Ovary (tissue), 9 donors: ENCODE measurements around the gene NFKB2. TPM values are rescaled to one million over a fixed set of nuclear protein-coding genes. Genes with fewer than 3 reads are reported as not detected.

Source experiments
- DNase-seq, 5 donors: peaks; one replicate each; pipeline ENCODE4 v3.0.0-alpha.2; 2019 to 2020
- H3K27ac ChIP-seq, 2 donors: fragments of 200-600 bp; one replicate each; pipeline versions ENCODE4 v1.5.1 to v1.8.0; 2019 to 2022
- H3K27me3 ChIP-seq: fragments of 200-600 bp; one replicate; pipeline ENCODE4 v1.8.0; 2022
- H3K36me3 ChIP-seq: fragments of 200-600 bp; sonication (generic); one replicate; pipeline ENCODE4 v1.5.1; 2019
- H3K4me1 ChIP-seq: one replicate; pipeline ENCODE4 v1.8.1; 2013; ENCODE audit warnings: mild to moderate bottlenecking, moderate library complexity; ENCODE audit not compliant: insufficient read depth
- H3K4me3 ChIP-seq: fragments of 200-600 bp; sonication (generic); one replicate; pipeline ENCODE4 v1.5.1; 2017
- H3K9me3 ChIP-seq, 2 donors: fragments of 200-600 bp in 1 of 2; sonication (generic) in 1 of 2; one replicate each; pipeline versions ENCODE4 v1.5.1 to v1.8.1; 2013 to 2019; ENCODE audit warnings: mild to moderate bottlenecking in 1 of 2, moderate library complexity in 1 of 2
- EP300 ChIP-seq: sonication (generic); formaldehyde crosslinking; IDR thresholded peaks from one replicate; pipeline ENCODE4 v1.6.1; 2017; ENCODE audit warnings: antibody characterized with exemption
- POLR2A ChIP-seq: fragments of 450-650 bp; IDR thresholded peaks from one replicate; pipeline ENCODE4 v1.6.1; 2017; ENCODE audit warnings: antibody characterized with exemption, mild to moderate bottlenecking, moderate library complexity
- WGBS, 3 donors: extraction: QIAGEN DNeasy Blood & Tissue Kit in 1 of 3; methylation state at CpG; one replicate each; pipeline versions ENCODE4 v1.1.5 to v1.1.7; 2013 to 2017; 5-methylcytosine and 5-hydroxymethylcytosine counted together
- intact Hi-C, 4 donors: fragments of 100-400 bp; cut with DNase I; formaldehyde crosslinking; loops; one replicate each; pipeline versions ENCODE4 v1.11.0 to v1.15.1; 2022 to 2023
- polyA plus RNA-seq, 2 donors: library from polyadenylated mRNA; stranded (reverse); fragments of 200-250 nt in 1 of 2; fragments of 350-450 nt in 1 of 2; fragmentation: Illumina TruSeq in 1 of 2; extraction: RNeasy Lipid Tissue Mini Kit (QIAGEN cat#74804) in 1 of 2; gene quantifications; one replicate each; pipeline ENCODE4 v1.2.3, GENCODE V29; 2013 to 2014
- total RNA-seq, 7 donors: library from RNA; depleted of rRNA in 2 of 7; stranded (reverse); fragments of >200 nt in 2 of 7; fragmentation: NEBNext Ultra II Directional in 3 of 7; extraction: Animal tissue kit (Norgen Biotek cat#: 25700) in 3 of 7; gene quantifications; one replicate each; pipeline versions ENCODE4 v1.1.0 to v1.2.4, GENCODE V29; 2016 to 2023
- TF ChIP-seq, protein P1 (sequence below), 3 donors: fragments of 450-650 bp in 2 of 3; fragments of 200-600 bp in 1 of 3; IDR thresholded peaks; one replicate each; pipeline versions ENCODE4 v1.5.1 to v1.8.0; 2016 to 2022; ENCODE audit warnings: antibody characterized with exemption in 3 of 3, mild to moderate bottlenecking in 1 of 3
- donor health status: DM: no; HTN: no; CAD: no; lungs with moderate emphysema.
- donor health status: DM: no; HTN: no; CAD: no.
- donor health status: Bipolar disorder and iron deficiency.
- donor health status: DM: yes; HTN: yes; CAD: no.
- donor health status: DM: no; HTN: no; CAD: no.
- donor health status: DM: yes; HTN: yes; CAD: no.

NFKB2 gene
- total and polyA plus RNA-seq, 9 donors: 16.3 to 42.6 (median 32.7) TPM

DNA sequence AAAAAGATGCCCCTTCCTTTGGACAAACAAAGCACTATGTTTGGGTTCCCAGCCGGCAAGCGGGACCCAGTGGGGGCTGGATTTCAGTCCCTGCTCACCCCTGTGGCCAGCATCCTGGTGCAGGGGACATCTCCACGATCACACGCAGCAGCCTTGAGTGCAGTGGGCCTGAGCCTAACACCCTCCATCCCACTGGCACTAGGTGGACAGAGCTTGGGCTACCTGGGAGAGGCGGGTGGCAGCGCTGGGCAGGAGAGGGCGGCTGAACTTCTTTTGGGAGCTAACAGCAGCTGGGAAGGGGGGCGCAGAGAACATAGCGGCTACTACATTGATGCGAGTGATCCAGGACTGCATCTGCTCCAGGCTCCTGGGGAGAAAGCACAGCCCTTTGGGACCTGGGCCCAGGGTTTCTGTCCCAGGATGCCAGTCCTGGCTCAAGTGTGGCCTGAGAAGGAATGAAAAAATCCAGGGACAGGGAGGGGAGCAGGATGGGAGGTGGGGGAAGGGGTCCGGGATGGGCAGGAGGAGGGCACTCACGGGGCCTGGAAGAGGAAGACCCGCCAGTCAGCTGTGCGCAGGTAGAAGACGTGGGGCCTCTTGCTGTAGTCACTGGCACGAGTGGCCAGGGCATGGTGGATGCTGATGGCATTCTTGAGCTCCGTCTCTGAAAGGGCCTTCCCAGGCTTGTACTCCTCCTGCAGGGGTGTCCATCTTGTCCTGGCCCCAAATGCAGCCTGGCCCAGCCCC is 9.0 kb downstream of the NFKB2 start:
- 89 to 93% (median 91%) methylated on average over 17 of the region's 17 CpGs for WGBS, 3 donors
- no peak overlapping the region for H3K27ac ChIP-seq
- H3K4me1 ChIP-seq: peaks cover 5% of the 10 kb centered on the region
- no peaks in the 10 kb centered on the region for H3K36me3 ChIP-seq
- H3K27me3 ChIP-seq: no peaks in the 10 kb centered on the region
- H3K4me3 ChIP-seq: no peak overlapping the region
- TF ChIP-seq EP300 (no peak), POLR2A (no peak)
- TF ChIP-seq, protein P1, sequence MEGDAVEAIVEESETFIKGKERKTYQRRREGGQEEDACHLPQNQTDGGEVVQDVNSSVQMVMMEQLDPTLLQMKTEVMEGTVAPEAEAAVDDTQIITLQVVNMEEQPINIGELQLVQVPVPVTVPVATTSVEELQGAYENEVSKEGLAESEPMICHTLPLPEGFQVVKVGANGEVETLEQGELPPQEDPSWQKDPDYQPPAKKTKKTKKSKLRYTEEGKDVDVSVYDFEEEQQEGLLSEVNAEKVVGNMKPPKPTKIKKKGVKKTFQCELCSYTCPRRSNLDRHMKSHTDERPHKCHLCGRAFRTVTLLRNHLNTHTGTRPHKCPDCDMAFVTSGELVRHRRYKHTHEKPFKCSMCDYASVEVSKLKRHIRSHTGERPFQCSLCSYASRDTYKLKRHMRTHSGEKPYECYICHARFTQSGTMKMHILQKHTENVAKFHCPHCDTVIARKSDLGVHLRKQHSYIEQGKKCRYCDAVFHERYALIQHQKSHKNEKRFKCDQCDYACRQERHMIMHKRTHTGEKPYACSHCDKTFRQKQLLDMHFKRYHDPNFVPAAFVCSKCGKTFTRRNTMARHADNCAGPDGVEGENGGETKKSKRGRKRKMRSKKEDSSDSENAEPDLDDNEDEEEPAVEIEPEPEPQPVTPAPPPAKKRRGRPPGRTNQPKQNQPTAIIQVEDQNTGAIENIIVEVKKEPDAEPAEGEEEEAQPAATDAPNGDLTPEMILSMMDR (IDR thresholded peaks at IDR 0.05): no peak
- no peaks in the 10 kb centered on the region for H3K9me3 ChIP-seq
- DNase-seq: peak in 1 of 5 donors; percentile 36
- intact Hi-C loops: loop anchor here in 1 of 4 donors (5.0 kb wide), 1 partner anchor 172 kb away; no protein-coding TSS in a partner anchor

- Histone ChIP-seq H3K4me1 (no peaks in the 10 kb centered on the region), H3K27me3 (no peaks in the 10 kb centered on the region), H3K27ac (no peak overlapping the region), H3K9me3 (no peaks in the 10 kb centered on the region), H3K4me3 (no peak overlapping the region), H3K36me3 (no peaks in the 10 kb centered on the region)
- intact Hi-C loops: no loop called here
- DNase-seq: peak in 1 of 5 donors; percentile 34
- WGBS, 3 donors: 79 to 92% (median 81%) methylated on average over 19 of the region's 19 CpGs
- no peak for TF ChIP-seq EP300
- TF ChIP-seq, protein P1 (IDR thresholded peaks at IDR 0.05): no peak
- no peak for TF ChIP-seq POLR2A
Measured at GRCh38 chr10:102405108-102405571, 9.6 kb downstream of the NFKB2 start.

- no peaks in the 10 kb centered on the region for H3K36me3 ChIP-seq
- H3K9me3 ChIP-seq: no peaks in the 10 kb centered on the region
- H3K4me1 ChIP-seq: no peaks in the 10 kb centered on the region
- intact Hi-C loops: no loop called here
- no peak overlapping the region for H3K4me3 ChIP-seq
- H3K27me3 ChIP-seq: no peaks in the 10 kb centered on the region
- no peak overlapping the region for H3K27ac ChIP-seq
- TF ChIP-seq, protein P1 (IDR thresholded peaks at IDR 0.05): no peak
- no peak for TF ChIP-seq EP300
- TF ChIP-seq POLR2A: no peak
- WGBS, 3 donors: 75 to 84% (median 82%) methylated on average over 6 of the region's 6 CpGs
- DNase-seq: no peak
Measured at GRCh38 chr10:102405632-102406031, 10.1 kb downstream of the NFKB2 start.

DNA sequence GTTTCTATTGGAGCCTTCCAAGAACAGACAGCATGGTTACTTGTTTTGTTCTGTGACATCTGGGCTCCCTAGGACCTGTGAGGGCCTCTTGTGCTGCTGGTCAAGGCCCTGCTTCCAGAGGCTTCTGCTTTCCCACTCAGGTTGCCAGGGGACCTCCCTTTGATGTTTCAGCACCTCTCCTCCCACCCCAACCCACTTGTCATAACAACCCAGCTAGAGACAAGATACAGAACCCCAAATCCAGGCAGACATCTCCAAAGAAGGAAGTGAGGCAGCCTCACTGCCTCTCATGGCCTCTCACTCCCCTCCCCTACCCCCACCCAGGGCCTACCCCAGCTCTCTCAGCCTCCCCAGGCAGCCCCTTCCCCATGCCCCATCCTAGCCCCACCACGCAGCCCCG is 11.3 kb downstream of the NFKB2 start:
- intact Hi-C loops: no loop called here
- no peaks in the 10 kb centered on the region for H3K36me3 ChIP-seq
- H3K9me3 ChIP-seq: no peaks in the 10 kb centered on the region
- no peaks in the 10 kb centered on the region for H3K27me3 ChIP-seq
- peak in 1 of 5 donors; percentile 31 for DNase-seq
- H3K27ac ChIP-seq: no peak overlapping the region
- no peak overlapping the region for H3K4me3 ChIP-seq
- H3K4me1 ChIP-seq: peaks cover 5% of the 10 kb centered on the region
- TF ChIP-seq POLR2A (no peak), EP300 (no peak)
- TF ChIP-seq, protein P1 (IDR thresholded peaks at IDR 0.05): no peak
- 55 to 73% (median 62%) methylated on average over 2 of the region's 2 CpGs for WGBS, 3 donors
